Heart left ventricle (tissue), 13 donors: ENCODE measurements around the gene ZSCAN16.

Source experiments
- CTCF ChIP-seq, 12 donors: fragments of 200-600 bp; sonication (generic) in 4 of 12; IDR thresholded peaks; one replicate each; pipeline versions ENCODE4 v1.5.0 to v1.8.0; 2018 to 2022; ENCODE audit warnings: antibody characterized with exemption in 12 of 12, mild to moderate bottlenecking in 5 of 12
- POLR2A ChIP-seq, 2 donors: fragments of 450-650 bp; IDR thresholded peaks; one replicate each; pipeline ENCODE4 v1.6.1; 2017; ENCODE audit warnings: antibody characterized with exemption in 2 of 2, mild to moderate bottlenecking in 2 of 2, moderate library complexity in 2 of 2
- donor health status: ischemic (EF 13 %, LVEDD 7.1; RV severe dilation, severe dysfunction).
- donor health status: DM: no; HTN: yes; CAD: no.
- donor health status: DM: no; HTN: no; CAD: no.
- donor health status: ischemic (EF 25% LVEDD 6.9; RV normal size, moderate dysfunction).
- donor health status: ischemic (EF 25% LVEDD 5.7; RV mildly dilated, moderate dysfunction).
- donor health status: ischemic (EF 35%, LVEDD 5.7; RV mildly dilated, moderate dysfunction).
- donor health status: nonischemic (EF 11% LVEDD 7.7; RV severe dilation, severe dysfunction).
- donor health status: DM: yes; HTN: yes; CAD: no.
- donor health status: PGD.
- donor health status: ischemic (EF 29% LVEDD 5.4; RV normal size, mild dysfunction).
- donor health status: nonischemic (EF 23%, LVEDD 6.1; RV moderate dilation, normal function).

GRCh38 chr6:28078050-28078449 lies 46.4 kb upstream of the ZSCAN16 start:
- TF ChIP-seq CTCF (IDR thresholded peaks at IDR 0.05): no peak
- no peak for TF ChIP-seq POLR2A (IDR thresholded peaks at IDR 0.05)
